Smooth muscle cell (in vitro differentiated cells): ENCODE results near the gene ADAMTS6. TPM values are rescaled to one million over a fixed set of nuclear protein-coding genes. Genes with fewer than 3 reads are reported as not detected.

Experiments
- DNase-seq: peaks from one replicate; lab custom pipeline; 2025; ENCODE audit not compliant: unreplicated experiment; lab: John Stamatoyannopoulos, UW
- H2AFZ ChIP-seq: fragments of 200-600 bp; sonication (generic); 2 replicates; pipeline ENCODE4 v1.6.0; 2016; ENCODE audit warnings: antibody characterized with exemption, low read depth, mild to moderate bottlenecking
- H3F3A ChIP-seq: fragments of 200-600 bp; sonication (generic); 2 replicates; pipeline ENCODE4 v1.6.0; 2017; ENCODE audit warnings: antibody characterized with exemption, low read depth
- H3K27ac ChIP-seq: fragments of 200-600 bp; sonication (generic); 2 replicates; pipeline ENCODE4 v1.5.1; 2016; ENCODE audit warnings: low read depth, mild to moderate bottlenecking
- H3K27me3 ChIP-seq: fragments of 200-600 bp; sonication (generic); 2 replicates; pipeline ENCODE4 v1.6.1; 2016; ENCODE audit warnings: low read depth, mild to moderate bottlenecking
- H3K36me3 ChIP-seq: fragments of 200-600 bp; sonication (generic); 2 replicates; pipeline ENCODE4 v1.5.1; 2016; ENCODE audit warnings: low read depth
- H3K4me1 ChIP-seq: fragments of 200-600 bp; sonication (generic); 2 replicates; pipeline ENCODE4 v1.5.1; 2016; ENCODE audit warnings: low read depth
- H3K4me2 ChIP-seq: fragments of 200-600 bp; sonication (generic); 2 replicates; pipeline ENCODE4 v1.6.0; 2016; ENCODE audit warnings: mild to moderate bottlenecking
- H3K4me3 ChIP-seq: fragments of 200-600 bp; sonication (generic); 2 replicates; pipeline ENCODE4 v1.5.1; 2016; ENCODE audit warnings: mild to moderate bottlenecking
- H3K79me2 ChIP-seq: fragments of 200-600 bp; sonication (generic); 2 replicates; pipeline ENCODE4 v1.6.0; 2016; ENCODE audit warnings: low read depth, mild to moderate bottlenecking
- H3K9ac ChIP-seq: fragments of 200-600 bp; sonication (generic); 2 replicates; pipeline ENCODE4 v1.6.0; 2016; ENCODE audit warnings: low read depth
- H3K9me3 ChIP-seq: fragments of 200-600 bp; sonication (generic); replicated peaks from 2 replicates; pipeline ENCODE4 v1.5.1; 2016; ENCODE audit warnings: low read depth
- H4K20me1 ChIP-seq: fragments of 200-600 bp; sonication (generic); 2 replicates; pipeline ENCODE4 v1.6.0; 2016; ENCODE audit warnings: low read depth
- WGBS: methylation state at CpG from one replicate; pipeline ENCODE4 v1.1.7; 2016; ENCODE audit warnings: low lambda C conversion rate; 5-methylcytosine and 5-hydroxymethylcytosine counted together
- polyA plus RNA-seq: library from polyadenylated mRNA; unstranded; fragments of >200 nt; fragmentation: Nextera tagmentation; extraction: Ambion mirVana; gene quantifications from 2 replicates; pipeline ENCODE4 v1.2.1, GENCODE V29; 2016
- total RNA-seq: library from RNA; depleted of rRNA; stranded (reverse); fragments of >200 nt; gene quantifications from 2 replicates; pipeline ENCODE4 v1.2.3, GENCODE V29; 2014
- TF ChIP-seq, protein P1 (sequence below): fragments of 200-600 bp; sonication (generic); IDR thresholded peaks from 2 replicates; pipeline ENCODE4 v1.5.1; 2017; ENCODE audit warnings: borderline replicate concordance, mild to moderate bottlenecking, antibody characterized with exemption; ENCODE audit not compliant: insufficient read depth, poor library complexity, severe bottlenecking

Gene ADAMTS6
- total and polyA plus RNA-seq, 2 experiments from 2014 or later: 5.9 to 111 TPM

DNA sequence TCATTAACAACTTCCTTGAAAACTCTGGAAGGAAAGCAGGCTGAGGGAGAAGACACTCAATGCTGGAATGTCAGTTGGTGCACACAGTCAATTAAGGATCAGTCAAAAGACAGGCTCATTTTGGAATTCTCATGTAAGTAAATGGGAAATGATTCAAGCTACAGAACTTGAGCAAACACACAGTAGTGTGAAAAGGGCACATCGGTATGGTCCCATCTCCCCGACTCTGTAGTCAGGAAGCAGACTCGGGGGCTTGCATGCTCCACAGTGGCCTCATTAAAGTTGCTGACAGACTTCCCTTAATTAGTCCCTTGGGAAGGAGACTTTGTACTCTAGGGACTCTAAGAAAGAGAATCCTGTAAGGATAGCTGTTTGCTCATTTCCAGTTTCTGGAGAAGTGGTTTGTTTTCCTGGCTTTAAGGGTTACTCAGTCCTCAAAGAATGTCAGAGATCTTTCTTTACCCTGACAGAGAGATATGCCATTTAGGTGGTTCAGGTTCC, 339.2 kb downstream of the ADAMTS6 start:
- Histone ChIP-seq H3K27me3 (no peaks in the 10 kb centered on the region), H3K4me3 (peak overlapping the region; percentile 16), H3K36me3 (no peaks in the 10 kb centered on the region), H3K79me2 (no peaks in the 10 kb centered on the region), H3K4me1 (peaks cover 21% of the 10 kb centered on the region), H2AFZ (peak overlapping the region; percentile 72), H3F3A (peaks cover 14% of the 10 kb centered on the region), H4K20me1 (no peaks in the 10 kb centered on the region), H3K9me3 (no peaks in the 10 kb centered on the region), H3K4me2 (peak overlapping the region; percentile 80), H3K27ac (peak overlapping the region; percentile 85), H3K9ac (peak overlapping the region; percentile 26)
- DNase-seq: no peak
- TF ChIP-seq, protein P1, sequence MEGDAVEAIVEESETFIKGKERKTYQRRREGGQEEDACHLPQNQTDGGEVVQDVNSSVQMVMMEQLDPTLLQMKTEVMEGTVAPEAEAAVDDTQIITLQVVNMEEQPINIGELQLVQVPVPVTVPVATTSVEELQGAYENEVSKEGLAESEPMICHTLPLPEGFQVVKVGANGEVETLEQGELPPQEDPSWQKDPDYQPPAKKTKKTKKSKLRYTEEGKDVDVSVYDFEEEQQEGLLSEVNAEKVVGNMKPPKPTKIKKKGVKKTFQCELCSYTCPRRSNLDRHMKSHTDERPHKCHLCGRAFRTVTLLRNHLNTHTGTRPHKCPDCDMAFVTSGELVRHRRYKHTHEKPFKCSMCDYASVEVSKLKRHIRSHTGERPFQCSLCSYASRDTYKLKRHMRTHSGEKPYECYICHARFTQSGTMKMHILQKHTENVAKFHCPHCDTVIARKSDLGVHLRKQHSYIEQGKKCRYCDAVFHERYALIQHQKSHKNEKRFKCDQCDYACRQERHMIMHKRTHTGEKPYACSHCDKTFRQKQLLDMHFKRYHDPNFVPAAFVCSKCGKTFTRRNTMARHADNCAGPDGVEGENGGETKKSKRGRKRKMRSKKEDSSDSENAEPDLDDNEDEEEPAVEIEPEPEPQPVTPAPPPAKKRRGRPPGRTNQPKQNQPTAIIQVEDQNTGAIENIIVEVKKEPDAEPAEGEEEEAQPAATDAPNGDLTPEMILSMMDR: no peak
- WGBS: 0% methylated on average over 3 of the region's 3 CpGs

DNA sequence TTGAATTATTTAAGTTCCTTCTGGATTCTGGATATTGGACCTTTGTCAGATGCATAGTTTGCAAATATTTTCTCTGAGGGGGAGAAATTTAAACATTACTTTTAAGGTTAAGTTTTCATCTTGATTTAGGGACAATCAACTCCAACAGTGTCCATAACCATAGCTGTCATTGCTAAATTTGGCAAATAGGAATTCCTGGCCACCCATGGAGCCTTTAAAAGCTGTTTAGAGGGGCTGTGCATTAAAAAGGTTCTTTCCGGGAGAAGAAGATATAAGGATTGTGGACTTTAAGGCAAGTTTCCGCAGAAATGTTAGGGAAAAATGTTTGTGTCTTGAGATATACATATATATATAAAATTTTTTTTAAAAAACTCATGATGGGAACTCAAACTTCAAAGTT, 339.7 kb downstream of the ADAMTS6 start:
- WGBS: 12% methylated on average over 2 of the region's 2 CpGs
- Histone ChIP-seq H3K4me2 (peak overlapping the region; percentile 80), H2AFZ (no peak overlapping the region), H3K4me3 (peak overlapping the region; percentile 16), H3F3A (peaks cover 14% of the 10 kb centered on the region), H3K4me1 (peaks cover 21% of the 10 kb centered on the region), H3K9ac (no peak overlapping the region), H3K27me3 (no peaks in the 10 kb centered on the region), H3K79me2 (no peaks in the 10 kb centered on the region), H3K36me3 (no peaks in the 10 kb centered on the region), H3K27ac (peak overlapping the region; percentile 85), H4K20me1 (no peaks in the 10 kb centered on the region), H3K9me3 (no peaks in the 10 kb centered on the region)
- TF ChIP-seq, protein P1: no peak
- no peak for DNase-seq

GRCh38 chr5:65141493-65141892, 340.2 kb downstream of the ADAMTS6 start:
- Histone ChIP-seq H3K27ac (peak overlapping the region; percentile 85), H3K4me3 (no peak overlapping the region), H3K4me2 (peak overlapping the region; percentile 80), H3K9me3 (no peaks in the 10 kb centered on the region), H3K36me3 (no peaks in the 10 kb centered on the region), H3K79me2 (no peaks in the 10 kb centered on the region), H3K9ac (no peak overlapping the region), H4K20me1 (no peaks in the 10 kb centered on the region), H3F3A (peaks cover 14% of the 10 kb centered on the region), H2AFZ (no peak overlapping the region), H3K4me1 (peaks cover 21% of the 10 kb centered on the region), H3K27me3 (no peaks in the 10 kb centered on the region)
- TF ChIP-seq, protein P1: no peak
- DNase-seq: no peak

DNA sequence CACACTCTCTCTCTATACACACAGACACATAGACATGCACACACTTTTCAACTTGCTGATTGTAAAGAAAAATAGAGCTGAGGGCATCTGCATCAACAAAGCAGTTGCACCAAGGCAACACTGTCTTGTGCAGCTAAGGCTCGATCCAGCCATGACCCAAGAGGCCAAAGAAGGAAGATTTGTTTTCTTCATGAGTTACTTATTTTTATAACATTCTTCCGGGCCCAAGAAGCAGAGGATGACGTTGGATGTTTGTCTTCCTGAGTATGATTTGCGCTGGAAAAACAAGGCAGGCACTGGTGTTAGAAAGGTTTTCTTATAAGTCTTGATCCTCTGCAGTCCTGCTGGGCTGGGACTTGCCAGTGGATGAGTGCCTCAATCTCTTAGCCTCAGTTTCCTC, 344.1 kb downstream of the ADAMTS6 start:
- Histone ChIP-seq H3K79me2 (no peaks in the 10 kb centered on the region), H3K27ac (no peak overlapping the region), H4K20me1 (no peaks in the 10 kb centered on the region), H3K4me1 (peaks cover 12% of the 10 kb centered on the region), H3K9ac (no peak overlapping the region), H3K4me2 (no peak overlapping the region), H3K36me3 (no peaks in the 10 kb centered on the region), H2AFZ (no peak overlapping the region), H3K9me3 (no peaks in the 10 kb centered on the region), H3K27me3 (no peaks in the 10 kb centered on the region), H3F3A (peaks cover 3% of the 10 kb centered on the region), H3K4me3 (no peak overlapping the region)
- TF ChIP-seq, protein P1: no peak
- no peak for DNase-seq
- WGBS: 73% methylated on average over 4 of the region's 4 CpGs
